ELR (cell line): ENCODE measurements around the gene TMA7.
"Not testable (repeated sequence)": the region's sequence is repeated elsewhere in the genome, so short reads cannot be mapped to it uniquely, and the experiment has no call there.

Experiments
- DNase-seq: peaks from one replicate; pipeline ENCODE4 v3.0.0-alpha.2; 2015; ENCODE audit warnings: low read depth

The TMA7 gene

DNA sequence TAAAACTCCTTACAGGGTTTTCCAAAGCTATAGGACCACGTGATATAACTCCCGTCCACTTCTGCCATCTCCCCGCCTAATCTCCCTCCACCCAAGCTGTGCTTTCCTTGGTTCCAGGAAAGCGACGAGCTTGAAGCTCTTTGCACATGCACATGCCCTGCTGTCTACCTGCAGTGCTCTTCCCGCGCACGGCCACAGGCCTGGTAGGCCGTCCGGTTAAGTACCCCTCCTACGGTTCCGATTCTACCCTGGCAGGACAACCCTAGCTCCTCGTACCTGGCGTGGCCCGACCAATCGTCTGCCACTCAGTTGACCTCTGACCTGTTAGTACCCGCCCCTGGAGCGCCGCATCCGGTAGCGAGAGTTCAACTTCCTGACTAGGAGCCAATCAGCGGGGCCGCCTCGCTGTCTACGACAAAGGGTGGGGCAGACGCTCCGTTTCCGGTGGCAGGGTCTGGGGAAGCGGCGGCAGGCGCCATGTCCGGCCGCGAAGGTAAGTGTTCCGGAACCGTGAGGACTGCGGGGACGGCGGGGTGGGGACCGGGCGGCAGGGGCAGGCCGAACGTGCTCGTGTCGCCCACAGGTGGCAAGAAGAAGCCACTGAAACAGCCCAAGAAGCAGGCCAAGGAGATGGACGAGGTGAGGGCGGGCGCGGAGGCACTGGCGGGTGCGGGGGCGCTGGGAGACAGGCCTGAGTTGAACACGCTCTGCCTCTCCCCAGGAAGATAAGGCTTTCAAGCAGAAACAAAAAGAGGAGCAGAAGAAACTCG, at the start of gene TMA7, which contains the start of gene CCDC51:
Gene TMA7, plus strand, starts transcription at position 438 of the 770 bp plus-strand sequence. Its CDS starts 40 bp downstream, at position 478.
Gene CCDC51, minus strand, starts transcription at position 300 of the 770 bp plus-strand sequence. CDS start 4,991 bp downstream, outside the sequence.
- DNase-seq = peak; percentile 97

DNA sequence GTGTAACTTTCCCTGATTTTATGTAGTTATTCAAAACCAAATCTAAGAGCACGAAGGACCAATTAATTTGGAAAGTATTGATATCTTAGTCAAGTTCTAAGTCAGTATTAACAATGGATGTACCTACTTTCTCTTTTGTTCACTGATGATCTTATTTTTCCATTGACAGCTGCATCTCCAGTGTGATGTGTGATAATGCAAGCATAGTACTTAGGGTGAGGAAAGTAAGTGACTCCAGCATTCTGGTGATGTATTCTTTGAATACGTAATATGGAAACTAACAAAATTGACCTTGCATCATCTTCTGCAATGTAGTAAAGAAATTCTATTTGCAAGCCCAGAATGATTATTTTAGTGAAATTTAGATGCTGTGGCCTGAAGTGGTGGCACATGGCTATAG, 45.7 kb upstream of the TMA7 start:
- DNase-seq = no peak

DNA sequence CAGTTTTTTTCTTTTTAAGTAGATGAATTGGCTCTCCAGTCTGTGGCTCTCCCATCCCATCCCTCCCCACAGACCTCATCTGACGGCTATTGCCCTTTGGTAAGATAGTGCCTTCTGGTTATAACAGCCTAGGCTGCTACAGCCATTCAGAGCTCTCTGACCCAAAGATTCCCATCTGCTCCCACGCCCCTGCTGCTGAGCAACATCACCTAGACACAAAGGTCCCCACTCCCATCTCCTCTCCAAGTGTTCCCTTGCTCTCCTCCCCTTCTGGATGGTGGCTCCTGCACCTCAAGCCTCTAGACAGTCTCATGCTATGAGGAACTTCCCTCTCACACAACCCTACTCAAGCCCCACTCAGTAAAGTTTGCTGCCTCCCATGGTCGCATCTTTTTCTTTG, 44.3 kb upstream of the TMA7 start:
- DNase-seq = no peak

DNA sequence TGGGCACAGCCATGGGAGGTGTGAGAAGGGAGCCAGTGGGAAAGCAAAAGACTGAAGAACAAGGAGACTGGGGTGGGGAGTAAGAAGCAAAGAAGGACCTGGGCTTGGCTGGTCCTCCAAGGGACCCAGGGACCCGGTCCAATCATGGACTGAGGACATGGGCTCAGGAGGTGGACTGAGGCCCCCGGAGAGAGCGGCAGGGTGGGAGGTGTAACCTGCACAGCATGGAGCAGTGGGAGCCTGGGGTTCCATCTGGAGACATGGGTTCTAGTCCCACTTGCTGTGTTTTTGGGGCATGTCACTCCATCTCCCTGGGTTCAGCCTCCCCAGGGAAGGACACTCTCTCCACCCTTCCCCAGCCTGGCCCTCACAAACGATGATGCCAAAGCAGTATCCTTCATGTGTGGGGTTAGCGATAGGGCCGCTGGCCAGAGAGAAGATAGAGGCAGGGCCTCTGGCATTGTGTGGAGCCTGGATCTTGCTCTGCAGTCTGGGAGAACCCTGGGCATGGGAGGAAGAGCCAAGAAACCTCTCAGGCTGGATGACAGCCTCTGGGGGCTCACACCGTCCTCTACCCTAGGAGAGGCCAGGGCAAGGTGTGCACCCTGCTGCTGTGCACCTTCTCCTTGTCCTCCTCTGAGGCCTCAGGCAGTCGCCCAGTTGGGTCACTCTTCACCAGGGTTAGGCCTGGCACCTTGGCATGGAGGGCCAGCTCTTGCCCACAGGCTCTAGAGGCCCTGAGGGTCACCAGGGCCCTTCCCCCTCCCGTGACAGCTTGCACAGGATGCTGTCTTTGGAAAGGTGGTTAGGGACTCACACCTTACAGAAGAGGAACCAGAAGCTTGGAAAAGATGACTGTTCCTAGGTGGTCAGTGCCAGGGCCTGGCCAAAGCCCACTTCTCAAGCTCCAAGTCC, 42.0 kb upstream of the TMA7 start:
- no peak for DNase-seq

DNA sequence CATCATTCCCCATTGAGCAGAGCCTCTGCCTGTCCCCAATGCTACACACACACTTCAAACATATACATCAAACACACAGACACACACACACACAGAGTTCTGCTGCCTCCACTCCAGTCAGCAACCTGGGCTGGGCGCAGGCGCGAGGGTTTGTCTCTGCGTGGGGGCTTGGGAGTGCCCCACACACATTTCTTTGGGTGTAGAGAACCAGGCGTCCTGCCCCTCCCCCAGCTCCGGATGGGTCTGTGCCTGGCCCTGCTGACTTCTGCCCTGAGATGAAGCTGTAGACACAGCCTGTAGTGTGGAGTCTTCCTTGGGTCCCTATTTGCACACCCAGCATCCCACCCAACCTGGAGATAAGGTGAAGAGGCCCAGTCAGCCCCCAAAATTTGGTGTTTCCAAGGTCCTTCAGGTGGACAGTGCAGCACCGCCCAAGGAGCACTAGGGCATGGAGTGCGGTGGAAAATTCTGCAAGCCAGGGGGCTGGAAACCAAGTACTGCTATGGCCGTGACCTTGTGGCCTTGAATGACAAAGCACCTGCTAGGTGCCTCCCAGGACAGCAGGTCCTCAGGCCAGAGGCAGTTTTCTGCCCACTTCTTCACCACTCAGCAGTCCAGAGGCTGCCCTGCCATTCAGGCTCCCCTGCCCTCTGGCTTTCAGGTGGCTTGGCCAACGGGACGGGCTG, 41.2 kb upstream of the TMA7 start:
- no peak for DNase-seq

DNA sequence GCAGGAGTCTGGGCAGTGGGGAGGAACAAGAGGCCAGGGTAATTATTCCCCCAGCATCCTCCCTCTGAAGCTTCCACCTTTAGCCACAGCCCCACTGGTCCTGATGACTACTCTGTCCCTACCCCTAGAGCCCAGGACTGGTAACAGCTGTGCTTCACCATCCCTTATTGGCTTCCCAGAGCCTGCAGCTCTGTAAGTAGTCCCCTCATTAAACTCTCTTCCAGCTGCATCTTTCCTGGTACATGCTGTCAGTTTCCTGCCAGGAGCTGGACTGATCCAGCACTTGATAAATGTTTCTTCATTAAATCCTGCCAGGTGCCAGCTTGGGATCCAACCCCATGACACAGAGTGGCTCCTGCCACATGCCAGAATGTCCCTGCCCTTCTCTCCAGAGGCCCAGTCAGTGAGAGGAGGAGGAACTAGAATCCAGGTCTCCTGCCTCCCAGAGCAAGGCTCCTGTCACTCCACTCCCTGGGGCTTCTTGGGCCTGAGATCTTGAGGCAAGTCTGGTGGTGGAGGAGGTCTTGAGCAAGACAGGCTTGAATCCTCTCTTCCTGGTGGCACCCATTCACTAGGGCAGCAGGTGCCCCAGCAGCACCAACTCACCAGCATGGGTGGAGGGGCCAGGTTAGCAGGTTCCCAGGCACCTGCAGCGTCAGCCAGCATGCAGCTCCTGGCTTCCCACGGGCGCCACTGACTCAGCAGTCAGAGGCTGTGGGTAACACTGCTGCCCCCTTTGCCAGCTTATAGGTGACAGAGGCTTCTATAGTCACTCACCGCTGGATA, 40.5 kb upstream of the TMA7 start:
- DNase-seq = no peak

DNA sequence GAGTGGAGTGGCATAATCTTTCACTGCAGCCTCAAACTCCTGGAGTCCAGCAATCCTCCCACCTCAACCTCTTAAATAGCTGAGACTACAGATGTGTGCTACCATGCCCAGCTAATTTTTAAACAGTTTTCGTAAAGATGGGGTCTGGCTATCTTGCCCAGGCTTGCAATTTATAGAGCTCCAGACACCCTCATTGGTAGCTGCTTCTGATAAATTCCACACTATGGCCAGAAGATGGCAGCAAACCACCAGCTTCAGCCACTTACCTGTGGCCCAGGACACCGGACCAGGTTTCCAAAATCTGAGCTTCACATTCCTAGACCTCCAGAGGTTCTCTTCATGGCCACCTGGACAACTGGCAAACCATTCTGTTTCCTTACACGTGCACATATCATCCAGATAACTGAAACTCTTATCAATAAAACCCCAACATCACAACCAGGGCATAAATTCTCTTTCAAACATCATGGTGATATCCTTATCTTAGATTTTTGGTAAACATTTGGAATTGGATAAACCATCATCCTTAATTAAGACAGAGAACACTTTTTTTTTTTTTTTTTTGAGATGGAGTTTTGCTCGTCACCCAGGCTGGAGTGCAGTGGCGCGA, 39.1 kb upstream of the TMA7 start:
- peak; percentile 57 for DNase-seq

DNA sequence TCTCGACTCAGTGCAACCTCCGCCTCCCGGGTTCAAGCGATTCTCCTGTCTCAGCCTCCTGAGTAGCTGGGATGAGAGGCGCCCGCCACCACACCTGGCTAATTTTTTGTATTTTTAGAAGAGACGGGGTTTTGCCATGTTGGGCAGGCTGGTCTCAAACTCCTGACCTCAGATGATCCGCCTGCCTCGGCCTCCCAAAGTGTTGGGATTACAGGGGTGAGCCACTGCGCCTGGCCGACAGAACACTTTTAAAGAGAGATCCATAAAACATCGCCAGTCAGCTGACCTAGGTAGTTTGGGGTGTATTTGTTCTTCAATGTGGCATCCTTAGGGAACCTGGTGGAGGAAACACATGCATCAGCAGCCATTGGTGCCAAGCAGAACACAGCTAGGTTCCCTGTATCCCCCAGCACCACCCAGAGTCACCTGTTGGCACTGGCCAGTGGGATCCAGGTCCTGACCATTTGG, 38.6 kb upstream of the TMA7 start:
- DNase-seq = not testable (repeated sequence)

DNA sequence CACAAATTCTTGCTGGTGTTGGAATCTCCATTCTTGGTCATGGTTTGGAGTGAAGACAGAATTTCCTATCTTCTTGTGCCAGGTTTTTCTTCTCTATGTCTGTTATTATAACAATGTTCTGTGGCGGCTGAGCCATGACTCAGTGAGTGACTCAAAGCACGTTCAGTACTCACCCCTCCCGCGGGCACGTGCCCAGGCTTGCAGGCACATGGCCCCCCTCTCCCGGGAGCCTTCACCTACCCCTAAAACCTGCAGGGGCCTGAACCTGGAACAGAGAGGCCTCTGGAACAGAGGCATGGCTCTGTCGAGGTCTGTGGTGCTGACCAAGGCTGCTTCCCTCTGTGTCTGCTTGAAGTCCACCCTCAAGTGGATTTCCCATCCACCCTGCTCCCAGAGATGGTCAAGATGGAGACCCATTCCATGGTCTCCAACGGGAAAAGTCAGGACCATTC, 37.8 kb upstream of the TMA7 start:
- DNase-seq = peak; percentile 90

DNA sequence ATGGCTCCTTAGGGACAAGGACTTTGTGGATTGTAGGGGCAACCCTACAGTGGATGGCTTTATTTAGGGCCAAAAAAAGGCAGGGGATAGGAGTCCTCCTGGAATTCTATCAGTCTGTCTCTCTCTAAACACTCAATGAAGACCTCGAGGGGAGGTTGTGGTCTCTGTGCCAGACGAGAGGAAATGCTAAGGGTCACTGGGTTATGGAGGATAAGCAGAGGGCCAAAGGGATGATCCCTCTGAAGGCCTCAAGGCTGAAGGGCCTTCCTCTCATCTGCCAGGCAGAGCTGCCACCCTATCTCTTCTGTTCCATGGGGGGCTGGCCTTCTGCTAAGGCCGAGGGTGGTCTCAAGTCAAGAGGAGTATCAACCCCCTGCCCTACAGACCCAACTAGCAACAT, 37.1 kb upstream of the TMA7 start:
- DNase-seq = no peak

DNA sequence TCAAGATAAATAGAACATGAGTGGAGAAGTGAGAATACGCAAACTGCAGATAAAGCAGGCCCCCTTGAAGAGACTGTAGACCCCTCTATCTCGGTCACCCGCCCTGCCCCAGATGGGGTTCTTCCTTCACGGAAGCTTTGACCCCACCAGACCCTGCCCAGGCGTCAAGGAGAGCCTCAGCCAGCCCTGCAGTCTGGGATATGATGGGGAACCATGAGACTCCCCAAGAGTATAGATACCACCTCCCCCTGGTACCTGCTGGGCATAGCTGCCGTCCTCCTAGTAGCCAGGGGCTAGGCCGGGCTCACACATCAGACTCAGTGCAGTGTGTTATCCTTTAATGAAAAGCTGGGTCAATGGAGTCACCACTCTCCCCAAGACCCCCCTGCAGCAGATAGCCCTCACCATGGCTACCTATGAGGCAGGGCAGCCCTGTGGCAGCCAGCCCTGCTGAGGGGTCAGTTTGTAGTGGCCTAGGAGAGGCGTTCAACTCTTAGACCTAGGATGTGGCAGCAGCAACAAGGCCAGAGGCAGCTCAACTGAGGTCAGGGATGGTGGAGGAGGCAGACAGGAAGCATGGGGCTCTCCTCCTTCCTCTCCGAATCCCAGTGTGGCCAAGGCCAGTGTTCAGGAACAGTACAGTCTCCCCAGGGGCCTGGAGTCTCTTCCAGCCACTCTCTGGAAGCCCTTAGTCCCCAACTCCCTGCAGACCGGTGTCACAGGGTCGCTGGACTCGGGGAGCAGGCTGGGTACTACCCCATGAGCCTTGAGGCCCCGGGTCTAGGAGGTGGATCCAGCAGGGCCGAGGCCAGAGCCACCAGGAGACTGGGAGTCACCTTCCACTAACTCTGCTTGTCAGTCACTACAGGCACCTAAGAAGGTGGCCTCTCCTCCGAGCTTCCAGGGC, 36.3 kb upstream of the TMA7 start:
- no peak for DNase-seq

DNA sequence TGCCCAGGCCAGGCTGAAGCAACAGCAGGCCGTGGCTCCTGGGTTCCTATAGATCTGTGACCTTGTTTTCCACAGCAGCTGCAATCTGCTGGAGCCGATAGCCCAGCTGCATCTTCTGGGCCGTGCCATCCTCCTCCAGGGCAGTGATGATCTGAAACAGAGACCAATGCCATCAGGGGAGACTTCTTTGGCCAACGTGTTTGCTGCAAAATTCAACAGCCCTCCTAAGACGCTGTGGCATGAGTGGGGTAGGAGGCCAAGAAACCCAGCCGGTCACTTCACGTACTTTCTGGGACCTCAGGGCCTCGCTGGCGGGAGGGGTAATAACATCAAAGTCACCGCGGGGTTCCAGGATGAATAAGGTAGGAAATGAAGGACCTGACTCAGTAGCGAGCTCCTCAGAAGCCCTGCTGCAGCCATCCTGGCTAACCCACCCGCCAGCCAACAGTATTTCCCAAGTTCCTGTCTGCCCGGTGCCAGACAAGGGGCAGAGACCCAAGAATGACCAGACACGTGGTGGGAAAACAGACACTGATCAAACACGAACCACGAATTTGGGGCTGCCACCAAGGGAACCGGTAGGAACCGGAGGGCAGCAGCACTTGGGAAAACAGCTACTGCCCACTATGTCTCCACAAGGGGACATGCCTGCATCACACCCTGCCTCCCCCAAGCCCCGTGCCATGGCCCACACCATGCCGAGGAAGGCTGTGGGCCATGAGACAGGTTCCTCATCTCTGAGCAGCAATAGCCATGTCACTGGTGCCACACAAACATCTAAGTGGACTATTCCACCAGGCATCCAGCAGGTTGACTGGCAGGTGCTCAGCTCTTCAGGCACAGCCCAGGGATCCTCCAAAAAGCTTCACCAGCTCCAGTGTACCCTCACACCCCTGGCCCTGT, 35.4 kb upstream of the TMA7 start:
- no peak for DNase-seq

DNA sequence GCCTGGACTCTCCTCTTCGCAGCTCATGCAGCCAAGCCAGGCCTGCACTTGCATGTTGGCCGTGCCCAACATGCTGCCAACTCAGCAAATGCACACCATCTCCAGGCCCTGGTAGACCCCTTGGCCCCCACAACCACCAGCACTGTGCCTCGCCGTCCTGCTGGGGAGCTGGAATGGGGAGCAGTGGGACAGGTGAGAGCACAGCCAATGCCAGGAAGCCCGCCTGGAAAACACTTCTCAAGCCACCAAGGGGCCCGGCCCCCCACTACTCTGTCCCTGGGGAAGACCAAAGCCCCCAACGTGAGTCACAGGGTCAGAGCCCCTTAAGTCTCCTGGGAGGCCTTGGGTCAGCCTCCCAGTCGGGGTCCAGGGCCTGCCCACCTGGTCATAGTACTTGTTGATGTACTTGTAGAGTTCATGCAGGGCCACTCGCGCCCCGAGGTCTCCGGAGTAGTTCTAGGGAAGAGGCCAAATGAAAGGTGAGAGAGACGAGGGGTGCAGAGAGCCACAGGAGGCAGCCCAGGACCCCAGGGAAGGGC, 34.6 kb upstream of the TMA7 start:
- no peak for DNase-seq

DNA sequence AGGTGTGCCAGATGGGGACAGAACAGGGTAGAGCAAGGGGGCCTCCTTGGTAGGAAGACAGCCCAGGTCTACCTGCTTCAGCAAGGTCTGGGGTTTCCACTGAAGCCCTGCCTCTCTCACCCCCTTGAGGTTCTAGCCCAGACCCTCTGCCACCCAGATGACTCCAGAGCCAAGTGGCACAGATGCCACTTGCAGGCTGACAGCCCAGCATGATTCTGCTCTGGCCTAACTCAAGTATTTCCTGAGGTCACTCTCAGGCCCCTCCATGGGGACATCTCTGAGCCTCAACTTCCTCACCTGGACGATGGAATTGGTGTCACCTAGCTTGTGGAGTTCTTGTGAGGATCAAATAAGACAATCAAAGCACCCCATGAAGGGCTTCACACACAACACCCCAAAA, 34.1 kb upstream of the TMA7 start:
- DNase-seq = no peak

DNA sequence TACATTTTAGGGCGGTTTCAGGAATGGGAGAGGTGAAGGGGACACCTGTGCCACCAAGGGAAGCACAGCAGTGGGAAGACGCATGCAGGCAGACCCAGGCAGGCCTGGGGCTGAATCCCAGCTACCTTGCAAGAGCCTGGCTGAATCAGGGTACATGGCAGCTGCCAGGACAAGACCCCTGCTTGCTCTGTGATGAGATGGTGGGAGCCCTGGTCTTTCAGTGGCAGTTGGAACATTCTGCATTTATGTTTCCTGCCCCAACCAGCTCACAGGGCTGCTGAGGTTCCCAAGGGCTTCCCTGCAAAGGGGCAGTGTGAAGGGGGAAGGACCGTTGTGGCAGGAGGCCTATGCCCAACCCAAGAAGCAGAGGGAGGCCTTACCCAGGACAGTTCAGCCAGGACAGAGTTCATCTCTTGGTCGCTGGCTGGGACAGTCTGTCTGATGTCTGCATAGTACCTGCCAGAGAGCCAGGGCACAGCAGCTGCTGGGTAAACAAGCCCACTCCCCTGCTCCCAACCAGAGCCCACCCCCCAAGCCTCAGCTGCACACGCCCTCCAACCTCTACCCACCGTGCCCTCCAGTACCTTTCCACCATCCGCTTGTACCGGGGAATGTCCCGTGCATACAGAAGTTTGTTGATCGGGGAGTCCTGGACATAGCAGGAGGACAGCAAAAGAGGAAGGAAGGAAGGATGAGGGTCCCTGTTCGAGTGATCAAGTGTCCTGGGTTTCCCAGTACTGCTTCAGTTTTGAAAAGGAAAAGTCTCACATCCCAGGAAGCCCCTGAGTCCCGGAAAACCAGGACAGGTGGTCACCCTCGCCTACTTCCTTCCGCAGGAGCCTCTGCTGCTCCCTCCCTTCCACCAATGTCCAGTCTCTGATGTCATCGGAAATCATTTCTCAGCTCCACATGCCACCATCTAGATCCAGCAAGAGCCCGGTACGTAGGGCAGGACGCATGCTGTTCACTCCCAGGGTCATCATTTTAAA, 33.3 kb upstream of the TMA7 start:
- no peak for DNase-seq

DNA sequence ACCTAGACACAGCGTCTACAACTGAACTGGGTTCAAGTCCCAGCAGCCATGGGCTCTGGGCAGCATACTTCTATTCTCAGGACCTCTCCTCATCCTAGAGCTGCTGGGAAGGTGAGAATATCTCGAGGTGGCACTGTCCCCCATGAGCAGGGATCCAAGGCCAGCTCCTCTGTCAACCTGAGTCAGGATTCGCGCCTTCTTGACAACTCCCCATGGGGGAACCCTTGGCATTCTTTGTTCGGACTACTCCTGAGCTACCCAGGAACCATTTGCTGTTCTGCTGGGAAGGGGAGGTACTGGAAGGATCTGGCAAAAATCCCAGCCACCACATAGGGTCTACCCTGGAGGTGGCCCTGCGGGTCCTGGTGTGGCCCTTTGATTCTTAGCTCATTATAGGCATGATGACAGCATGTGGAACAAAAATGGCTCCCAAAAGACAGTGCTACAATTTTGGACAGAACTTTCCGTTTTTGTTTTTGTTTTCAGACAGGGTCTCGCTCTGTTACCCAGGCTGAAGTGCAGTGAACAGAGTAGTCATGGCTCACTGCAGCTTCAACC, 32.4 kb upstream of the TMA7 start:
- DNase-seq = no peak

DNA sequence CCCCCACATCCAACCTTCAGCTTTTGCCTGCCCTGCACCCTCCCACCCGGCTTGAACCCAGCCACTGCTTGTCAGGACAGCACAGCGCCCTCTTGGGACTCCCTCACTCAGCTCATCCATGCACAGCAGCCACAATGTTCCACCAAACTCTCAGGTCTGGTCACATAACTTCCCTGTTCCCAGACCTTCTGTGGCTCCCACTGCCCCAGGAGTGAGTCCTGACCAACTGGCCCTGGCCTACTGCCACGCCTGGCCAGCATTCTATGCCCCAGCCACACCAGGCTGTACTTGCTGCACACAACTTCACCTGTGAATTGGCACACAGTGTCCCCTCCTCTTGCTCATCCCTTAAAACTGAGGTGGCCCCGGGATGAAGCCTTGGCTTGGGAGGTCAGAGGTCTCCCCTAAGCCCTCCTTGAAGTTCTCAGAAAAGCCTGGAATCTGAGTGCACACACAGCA, 31.2 kb upstream of the TMA7 start:
- DNase-seq = no peak
